Liver (tissue), 9 donors: ENCODE data around the gene TBC1D5. TPM values are rescaled to one million over a fixed set of nuclear protein-coding genes. Genes with fewer than 3 reads are reported as not detected.

Experiments used
- DNase-seq: peaks from one replicate; pipeline ENCODE4 v3.0.0-alpha.2; 2017; ENCODE audit warnings: low spot score
- H3K27ac ChIP-seq, 2 donors: one replicate each; pipeline ENCODE4 v1.7.0; 2013; ENCODE audit warnings: inconsistent platforms in 2 of 2, low read length in 2 of 2, control low read depth in 1 of 2, low read depth in 1 of 2, mild to moderate bottlenecking in 1 of 2
- H3K27me3 ChIP-seq, 4 donors: one replicate each; pipeline versions ENCODE4 v1.6.1 to v1.7.0; 2013; ENCODE audit warnings: low read length in 3 of 4, inconsistent platforms in 1 of 4, mild to moderate bottlenecking in 1 of 4, moderate library complexity in 1 of 4; ENCODE audit not compliant: control insufficient read depth in 4 of 4, insufficient read depth in 4 of 4
- H3K36me3 ChIP-seq, 4 donors: one replicate each; pipeline versions ENCODE4 v1.6.1 to v1.7.0; 2013; ENCODE audit warnings: low read length in 3 of 4, mild to moderate bottlenecking in 3 of 4, low read depth in 1 of 4, moderate library complexity in 1 of 4; ENCODE audit not compliant: control insufficient read depth in 4 of 4, insufficient read depth in 3 of 4
- H3K4me1 ChIP-seq, 4 donors: one replicate each; pipeline versions ENCODE4 v1.6.1 to v1.7.0; 2013; ENCODE audit warnings: low read length in 3 of 4, mild to moderate bottlenecking in 3 of 4, moderate library complexity in 1 of 4; ENCODE audit not compliant: control insufficient read depth in 4 of 4, insufficient read depth in 4 of 4
- H3K4me3 ChIP-seq, 3 donors: one replicate each; pipeline versions ENCODE4 v1.6.1 to v1.7.0; 2013; ENCODE audit warnings: low read length in 3 of 3, control low read depth in 1 of 3, low read depth in 1 of 3, mild to moderate bottlenecking in 1 of 3
- H3K9ac ChIP-seq, 2 donors: one replicate each; pipeline ENCODE4 v1.7.0; 2013; ENCODE audit warnings: low read length in 2 of 2, mild to moderate bottlenecking in 2 of 2, moderate library complexity in 2 of 2, control low read depth in 1 of 2, low read depth in 1 of 2
- H3K9me3 ChIP-seq, 4 donors: one replicate each; pipeline versions ENCODE4 v1.6.1 to v1.7.0; 2013; ENCODE audit warnings: low read length in 3 of 4; ENCODE audit not compliant: control insufficient read depth in 4 of 4
- ATF3 ChIP-seq: IDR thresholded peaks from 2 replicates; pipeline ENCODE4 v1.6.1; 2016; ENCODE audit warnings: antibody characterized with exemption
- EGR1 ChIP-seq, 2 donors: IDR thresholded peaks; 2 replicates each; pipeline ENCODE4 v1.6.1; 2016 to 2018; ENCODE audit warnings: antibody characterized with exemption in 2 of 2, low read depth in 2 of 2
- FOXA1 ChIP-seq: IDR thresholded peaks from 2 replicates; pipeline ENCODE4 v1.6.1; 2016; ENCODE audit warnings: antibody characterized with exemption
- FOXA2 ChIP-seq: IDR thresholded peaks from 2 replicates; pipeline ENCODE4 v1.6.1; 2016; ENCODE audit warnings: antibody characterized with exemption
- GABPA ChIP-seq, 2 donors: IDR thresholded peaks in 1 of 2; conservative IDR thresholded peaks in 1 of 2; 2 replicates each; pipeline ENCODE4 v1.6.1; 2016; ENCODE audit warnings: antibody characterized with exemption in 2 of 2, mild to moderate bottlenecking in 1 of 2, moderate library complexity in 1 of 2
- HNF4A ChIP-seq, 2 donors: conservative IDR thresholded peaks; 2 replicates each; pipeline ENCODE4 v1.6.1; 2016; ENCODE audit warnings: antibody characterized with exemption in 2 of 2, mild to moderate bottlenecking in 2 of 2
- HNF4G ChIP-seq: IDR thresholded peaks from 2 replicates; pipeline ENCODE4 v1.6.1; 2016; ENCODE audit warnings: antibody characterized with exemption
- JUND ChIP-seq, 2 donors: IDR thresholded peaks; 2 replicates each; pipeline ENCODE4 v1.6.1; 2016; ENCODE audit warnings: antibody characterized with exemption in 2 of 2
- NR2F2 ChIP-seq: IDR thresholded peaks from 2 replicates; pipeline ENCODE4 v1.6.1; 2016; ENCODE audit warnings: antibody characterized with exemption
- RAD21 ChIP-seq, 2 donors: IDR thresholded peaks; 2 replicates each; pipeline ENCODE4 v1.6.1; 2016; ENCODE audit warnings: antibody characterized with exemption in 2 of 2, mild to moderate bottlenecking in 2 of 2
- REST ChIP-seq: IDR thresholded peaks from 2 replicates; pipeline ENCODE4 v1.6.1; 2016; ENCODE audit warnings: antibody characterized with exemption, mild to moderate bottlenecking
- RXRA ChIP-seq, 2 donors: IDR thresholded peaks; 2 replicates each; pipeline ENCODE4 v1.6.1; 2017 to 2018; ENCODE audit warnings: antibody characterized with exemption in 2 of 2, mild to moderate bottlenecking in 1 of 2
- SP1 ChIP-seq: IDR thresholded peaks from 2 replicates; pipeline ENCODE4 v1.6.1; 2018; ENCODE audit warnings: antibody characterized with exemption, mild to moderate bottlenecking
- TAF1 ChIP-seq: conservative IDR thresholded peaks from 2 replicates; pipeline ENCODE4 v1.6.1; 2016; ENCODE audit warnings: antibody characterized with exemption, mild to moderate bottlenecking
- YY1 ChIP-seq: IDR thresholded peaks from 2 replicates; pipeline ENCODE4 v1.6.1; 2016; ENCODE audit warnings: antibody characterized with exemption, mild to moderate bottlenecking
- ZBTB33 ChIP-seq: IDR thresholded peaks from 2 replicates; pipeline ENCODE4 v1.6.1; 2016; ENCODE audit warnings: antibody characterized with exemption
- WGBS: extraction: QIAGEN DNeasy Blood & Tissue Kit; methylation state at CpG from one replicate; pipeline ENCODE4 v1.1.7; 2013; 5-methylcytosine and 5-hydroxymethylcytosine counted together
- polyA plus RNA-seq, 2 donors: library from polyadenylated mRNA; stranded (reverse) in 1 of 2; unstranded in 1 of 2; fragments of 200-250 nt in 1 of 2; fragments of >200 nt in 1 of 2; fragmentation: Nextera tagmentation in 1 of 2; extraction: Ambion mirVana in 1 of 2; gene quantifications; one replicate each; pipeline versions ENCODE4 v1.2.1 to v1.2.3, GENCODE V29; 2013 to 2015
- total RNA-seq, 2 donors: library from RNA; depleted of rRNA; stranded (reverse); fragments of >200 nt; gene quantifications; one replicate each; pipeline ENCODE4 v1.2.3, GENCODE V29; 2014
- TF ChIP-seq, protein P1 (sequence below): fragments of 150-350 bp; IDR thresholded peaks from 2 replicates; pipeline ENCODE4 v1.5.1; 2017; ENCODE audit warnings: improper control_type of control experiment, low read depth, low read length; ENCODE audit not compliant: missing input control
- TF ChIP-seq, protein P2 (sequence below): IDR thresholded peaks from 2 replicates; pipeline ENCODE4 v1.6.1; 2016; ENCODE audit warnings: antibody characterized with exemption
- donor health status: healthy.
- donor health status: healthy.
- donor health status: healthy.
- donor health status: healthy.
- donor health status: healthy.

TBC1D5 gene
- total and polyA plus RNA-seq, 4 donors, result 9.1 to 45.6 (median 25.6) TPM

DNA sequence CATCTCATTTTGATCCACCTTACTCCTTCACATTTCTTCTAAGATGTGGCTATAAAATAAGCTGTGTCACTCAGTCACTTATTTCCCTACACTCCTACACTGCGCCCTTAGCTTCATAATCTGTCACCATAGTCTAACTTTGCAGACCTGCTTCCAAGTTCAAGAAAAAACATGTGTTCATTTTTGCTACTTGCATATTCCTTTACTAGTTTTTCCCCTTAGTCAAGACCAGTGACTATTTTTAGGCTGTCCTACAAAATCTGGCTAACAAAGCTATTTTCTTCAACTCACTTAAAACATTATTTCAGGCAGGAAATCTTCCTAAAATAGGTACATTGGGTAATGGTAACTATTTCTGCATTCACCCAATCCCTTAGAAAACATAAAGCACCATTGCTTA is 272.5 kb downstream of the TBC1D5 start:
- H3K4me1 ChIP-seq, result no peaks in the 10 kb centered on the region
- no peaks in the 10 kb centered on the region for H3K9me3 ChIP-seq
- no peak overlapping the region for H3K27ac ChIP-seq
- H3K4me3 ChIP-seq, result no peak overlapping the region
- no peak for DNase-seq
- WGBS, result 96% methylated on average over 1 of the region's 1 CpG
- no peak overlapping the region for H3K9ac ChIP-seq
- no peak for TF ChIP-seq SP1
- no peak for TF ChIP-seq REST
- no peak for TF ChIP-seq RAD21 (IDR thresholded peaks at IDR 0.05)
- TF ChIP-seq FOXA1, result no peak
- TF ChIP-seq FOXA2, result no peak
- TF ChIP-seq YY1, result no peak
- no peak for TF ChIP-seq GABPA (IDR thresholded peaks at IDR 0.05 in 1 of 2, conservative IDR thresholded peaks at IDR 0.05 in 1 of 2)
- no peak for TF ChIP-seq TAF1
- TF ChIP-seq, protein P1, sequence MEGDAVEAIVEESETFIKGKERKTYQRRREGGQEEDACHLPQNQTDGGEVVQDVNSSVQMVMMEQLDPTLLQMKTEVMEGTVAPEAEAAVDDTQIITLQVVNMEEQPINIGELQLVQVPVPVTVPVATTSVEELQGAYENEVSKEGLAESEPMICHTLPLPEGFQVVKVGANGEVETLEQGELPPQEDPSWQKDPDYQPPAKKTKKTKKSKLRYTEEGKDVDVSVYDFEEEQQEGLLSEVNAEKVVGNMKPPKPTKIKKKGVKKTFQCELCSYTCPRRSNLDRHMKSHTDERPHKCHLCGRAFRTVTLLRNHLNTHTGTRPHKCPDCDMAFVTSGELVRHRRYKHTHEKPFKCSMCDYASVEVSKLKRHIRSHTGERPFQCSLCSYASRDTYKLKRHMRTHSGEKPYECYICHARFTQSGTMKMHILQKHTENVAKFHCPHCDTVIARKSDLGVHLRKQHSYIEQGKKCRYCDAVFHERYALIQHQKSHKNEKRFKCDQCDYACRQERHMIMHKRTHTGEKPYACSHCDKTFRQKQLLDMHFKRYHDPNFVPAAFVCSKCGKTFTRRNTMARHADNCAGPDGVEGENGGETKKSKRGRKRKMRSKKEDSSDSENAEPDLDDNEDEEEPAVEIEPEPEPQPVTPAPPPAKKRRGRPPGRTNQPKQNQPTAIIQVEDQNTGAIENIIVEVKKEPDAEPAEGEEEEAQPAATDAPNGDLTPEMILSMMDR, result no peak
- TF ChIP-seq JUND (IDR thresholded peaks at IDR 0.05), result no peak
- TF ChIP-seq, protein P2, sequence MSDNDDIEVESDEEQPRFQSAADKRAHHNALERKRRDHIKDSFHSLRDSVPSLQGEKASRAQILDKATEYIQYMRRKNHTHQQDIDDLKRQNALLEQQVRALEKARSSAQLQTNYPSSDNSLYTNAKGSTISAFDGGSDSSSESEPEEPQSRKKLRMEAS, result no peak
- TF ChIP-seq EGR1 (IDR thresholded peaks at IDR 0.05; ENCODE audit: low read depth in 2 of 2), result no peak
- TF ChIP-seq RXRA (IDR thresholded peaks at IDR 0.05), result no peak
- TF ChIP-seq HNF4G, result no peak
- no peak for TF ChIP-seq HNF4A (conservative IDR thresholded peaks at IDR 0.05)
- no peak for TF ChIP-seq NR2F2
- TF ChIP-seq ATF3, result no peak
- no peak for TF ChIP-seq ZBTB33
- no peaks in the 10 kb centered on the region for H3K27me3 ChIP-seq
- no peaks in the 10 kb centered on the region for H3K36me3 ChIP-seq
